ENCODE results near the gene ARHGAP24. TPM values are rescaled to one million over a fixed set of nuclear protein-coding genes. Genes with fewer than 3 reads are reported as not detected.
"Not testable (repeated sequence)": the region's sequence is repeated elsewhere in the genome, so short reads cannot be mapped to it uniquely, and the experiment has no call there.

Gene ARHGAP24
- total RNA-seq, 4 donors from 2014 or later, result 3.6 to 35.3 (median 7.2) TPM

- WGBS, 2 donors, result 82 to 90% methylated on average over 2 of the region's 2 CpGs
- no peaks in the 10 kb centered on the region for H3K9me3 ChIP-seq
- H3K4me3 ChIP-seq, result no peak overlapping the region
- intact Hi-C loops (cut with DNase I), result no loop called here
- no peaks in the 10 kb centered on the region for H3K27me3 ChIP-seq
- no peaks in the 10 kb centered on the region for H3K4me1 ChIP-seq
- H3K36me3 ChIP-seq, result no peaks in the 10 kb centered on the region
- no peak for TF ChIP-seq POLR2A (IDR thresholded peaks at IDR 0.05)
- no peak for TF ChIP-seq CTCF (IDR thresholded peaks at IDR 0.05)
- H3K27ac ChIP-seq, result no peak overlapping the region
- no peak for DNase-seq
Observed at GRCh38 chr4:85907001-85907400, 432.1 kb downstream of the ARHGAP24 start.

GRCh38 chr4:85909851-85910250, 434.9 kb downstream of the ARHGAP24 start:
- Histone ChIP-seq H3K9me3 (no peaks in the 10 kb centered on the region), H3K36me3 (no peaks in the 10 kb centered on the region), H3K27me3 (no peaks in the 10 kb centered on the region), H3K4me3 (no peak overlapping the region), H3K4me1 (no peaks in the 10 kb centered on the region), H3K27ac (no peak overlapping the region)
- intact Hi-C loops (cut with DNase I), result no loop called here
- TF ChIP-seq CTCF (IDR thresholded peaks at IDR 0.05), result no peak
- TF ChIP-seq POLR2A (IDR thresholded peaks at IDR 0.05), result no peak
- 10 to 97% methylated on average over 2 to 6 of the region's 10 CpGs for WGBS, 2 donors
- DNase-seq, result no peak

- intact Hi-C loops (cut with DNase I), result no loop called here
Observed at GRCh38 chr4:85910985-85911384, 436.0 kb downstream of the ARHGAP24 start.

GRCh38 chr4:85913931-85914694, 439.2 kb downstream of the ARHGAP24 start:
- 86 to 92% methylated on average over 5 of the region's 5 CpGs for WGBS, 2 donors

More at GRCh38 chr4:85910985-85911384, 436.0 kb downstream of the ARHGAP24 start:
- TF ChIP-seq POLR2A (IDR thresholded peaks at IDR 0.05) (no peak), CTCF (IDR thresholded peaks at IDR 0.05) (no peak)
- Histone ChIP-seq H3K4me1 (no peaks in the 10 kb centered on the region), H3K27ac (no peak overlapping the region), H3K36me3 (no peaks in the 10 kb centered on the region), H3K4me3 (no peak overlapping the region), H3K9me3 (no peaks in the 10 kb centered on the region), H3K27me3 (no peaks in the 10 kb centered on the region)
- WGBS, 2 donors, result 78 to 87% methylated on average over 4 to 5 of the region's 7 CpGs
- DNase-seq, result no peak

GRCh38 chr4:85915570-85915969, 440.6 kb downstream of the ARHGAP24 start:
- H3K27ac ChIP-seq; H3K4me1 ChIP-seq; H3K4me3 ChIP-seq; H3K36me3 ChIP-seq; H3K27me3 ChIP-seq; DNase-seq; H3K9me3 ChIP-seq; intact Hi-C loops (cut with DNase I): not testable (repeated sequence)
- WGBS, 2 donors, result 67 to 99% methylated on average over 5 to 6 of the region's 6 CpGs

More at GRCh38 chr4:85913931-85914694, 439.2 kb downstream of the ARHGAP24 start:
- H3K4me1 ChIP-seq, result no peaks in the 10 kb centered on the region
- H3K4me3 ChIP-seq, result no peak overlapping the region
- TF ChIP-seq CTCF (IDR thresholded peaks at IDR 0.05), result no peak
- no peak for TF ChIP-seq POLR2A (IDR thresholded peaks at IDR 0.05)
- H3K9me3 ChIP-seq, result no peaks in the 10 kb centered on the region
- intact Hi-C loops (cut with DNase I), result no loop called here
- DNase-seq, result no peak
- no peaks in the 10 kb centered on the region for H3K36me3 ChIP-seq
- H3K27me3 ChIP-seq, result no peaks in the 10 kb centered on the region
- H3K27ac ChIP-seq, result no peak overlapping the region

Measured in esophagus squamous epithelium (tissue), 5 donors.